Fibroblast of skin of left quadriceps (primary cell): ENCODE data around the gene ASB2.
A peak's percentile ranks its signal among the peaks of the same experiment; 100 is the strongest.

Experiments
- DNase-seq, 2 experiments: peaks; one replicate each; pipeline ENCODE4 v3.0.0-alpha.2; 2013; ENCODE audit warnings: low read depth in 2 of 2

The ASB2 gene

GRCh38 chr14:93946541-93947090 lies 29.8 kb downstream of the ASB2 start:
- DNase-seq, result no peak

GRCh38 chr14:93946104-93946503 lies 30.3 kb downstream of the ASB2 start:
- DNase-seq, result no peak

DNA sequence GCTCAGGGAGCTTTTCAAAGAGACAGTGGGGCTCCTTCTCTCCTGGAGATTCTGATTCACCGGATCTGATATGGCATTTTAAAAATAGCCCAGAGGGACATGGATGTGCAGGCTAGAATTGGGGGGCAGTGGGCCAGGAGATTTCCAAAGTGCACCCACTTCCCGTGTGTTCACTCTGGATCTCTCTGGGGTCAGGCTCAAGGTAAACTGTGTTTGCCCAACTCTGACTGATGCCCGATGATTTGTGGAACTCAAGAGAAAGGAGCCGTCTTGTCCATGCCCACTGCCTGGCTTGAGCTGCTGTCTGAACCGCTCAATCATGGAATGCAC lies 31.3 kb downstream of the ASB2 start:
- DNase-seq, result no peak

DNA sequence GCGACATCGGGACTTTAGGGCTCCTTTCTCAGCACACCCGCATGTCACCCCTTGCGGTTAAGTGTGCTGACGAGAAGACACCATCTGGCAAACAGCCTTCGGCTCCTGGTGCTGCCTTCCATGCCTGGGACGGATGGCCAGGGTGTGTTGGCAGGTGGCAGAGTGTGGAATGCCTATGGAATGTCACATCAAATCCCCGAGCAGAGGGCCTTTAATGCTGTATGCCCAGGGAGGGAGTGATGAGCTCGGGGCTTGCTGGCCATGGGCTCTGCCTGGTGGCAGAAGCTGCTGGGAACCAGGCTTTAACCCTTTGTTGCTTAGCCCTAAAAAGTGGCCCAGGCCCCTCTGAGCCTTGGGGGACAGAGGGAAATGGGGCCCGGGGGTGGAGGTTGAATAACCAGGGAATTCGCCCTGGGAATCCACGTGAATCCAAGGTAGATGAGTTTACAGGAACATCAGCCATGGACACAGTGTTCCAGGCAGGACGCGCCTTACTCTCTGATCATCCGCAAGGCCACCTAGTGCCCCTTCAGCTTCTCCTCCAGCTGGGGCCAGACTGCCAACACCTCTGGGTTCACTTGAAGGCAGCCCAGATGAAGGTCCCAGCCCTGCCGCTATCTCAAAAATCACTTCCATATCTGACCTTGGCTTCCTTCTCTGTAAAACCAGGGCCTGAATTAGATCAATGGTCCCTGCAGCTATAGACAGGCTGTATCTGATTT lies 31.9 kb downstream of the ASB2 start:
- DNase-seq, result no peak

GRCh38 chr14:93943930-93944329 lies 32.4 kb downstream of the ASB2 start:
- DNase-seq, result no peak

- DNase-seq, result no peak
These were observed 33.3 kb downstream of the ASB2 start for GRCh38 chr14:93943052-93943451.

- DNase-seq, result no peak
These were observed 35.0 kb downstream of the ASB2 start for GRCh38 chr14:93941293-93941910.

GRCh38 chr14:93940437-93940836 lies 35.9 kb downstream of the ASB2 start:
- DNase-seq, result no peak

- DNase-seq, result peak; percentile 23 to 24
These were observed 36.8 kb downstream of the ASB2 start for GRCh38 chr14:93939304-93940229.

GRCh38 chr14:93938751-93939303 lies 37.5 kb downstream of the ASB2 start:
- no peak for DNase-seq

GRCh38 chr14:93937519-93937918 lies 38.9 kb downstream of the ASB2 start:
- DNase-seq, result no peak

GRCh38 chr14:93936926-93937325 lies 39.4 kb downstream of the ASB2 start:
- DNase-seq, result no peak

DNA sequence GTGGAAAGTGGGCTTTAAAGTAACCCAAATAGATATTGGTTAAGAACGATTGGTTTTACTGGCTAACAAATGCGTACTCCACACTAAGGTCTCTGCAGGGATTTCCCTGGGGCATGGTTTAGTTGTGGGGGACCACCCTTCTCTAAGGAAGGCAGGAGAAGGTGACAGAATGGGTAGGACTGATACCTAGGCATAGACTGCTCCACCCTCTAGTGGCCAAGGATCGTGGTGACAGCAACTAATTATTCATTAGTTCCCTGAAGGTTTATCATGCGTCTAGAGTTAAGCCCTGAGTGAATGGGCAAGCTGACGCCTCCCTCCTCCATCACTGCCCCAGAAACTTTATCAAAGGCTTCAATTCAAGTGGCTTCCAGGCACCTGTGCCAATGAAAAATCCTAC lies 40.1 kb downstream of the ASB2 start:
- no peak for DNase-seq

DNA sequence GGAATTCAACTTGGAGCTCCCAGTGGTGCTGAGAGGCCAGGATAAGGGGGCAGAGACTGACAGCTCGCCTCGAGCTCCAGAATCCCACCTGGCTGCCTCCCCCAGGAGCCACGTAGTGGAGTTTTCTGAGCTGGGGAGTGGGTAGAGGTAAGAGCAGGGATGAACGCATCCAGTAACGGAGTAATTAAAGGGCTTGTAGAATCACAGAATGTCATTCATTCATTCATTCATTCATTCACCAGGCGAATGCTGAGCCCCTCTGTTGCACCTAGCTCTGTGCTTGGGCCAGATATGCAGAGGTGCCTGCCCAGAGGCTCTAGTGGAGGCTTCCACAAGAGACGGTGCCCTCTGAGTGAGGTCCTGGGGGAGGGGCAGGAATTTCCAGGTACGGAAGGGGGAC lies 41.2 kb downstream of the ASB2 start:
- DNase-seq, result no peak

DNA sequence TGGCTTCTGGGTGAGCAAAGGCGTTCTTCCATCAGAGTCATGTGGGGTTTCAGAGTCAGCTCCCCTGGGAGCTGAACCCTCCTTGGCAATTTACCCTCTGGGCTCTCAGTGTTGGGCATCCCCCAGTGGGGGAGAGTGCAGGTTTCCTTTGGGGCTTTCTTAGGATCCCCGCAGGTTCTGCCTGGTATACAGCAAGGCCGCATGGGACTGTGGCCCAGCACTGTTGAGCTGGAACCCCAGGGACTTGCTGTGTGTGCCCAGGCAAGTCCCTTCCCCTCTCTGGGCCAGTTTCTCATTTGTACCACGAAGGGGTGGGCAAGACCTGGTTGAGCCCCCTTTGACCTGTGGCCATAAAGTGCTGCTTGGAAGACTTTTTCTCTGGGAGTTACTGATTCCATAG lies 43.7 kb downstream of the ASB2 start:
- DNase-seq, result no peak

- DNase-seq, result no peak
These were observed 45.4 kb downstream of the ASB2 start for GRCh38 chr14:93930989-93931307.

DNA sequence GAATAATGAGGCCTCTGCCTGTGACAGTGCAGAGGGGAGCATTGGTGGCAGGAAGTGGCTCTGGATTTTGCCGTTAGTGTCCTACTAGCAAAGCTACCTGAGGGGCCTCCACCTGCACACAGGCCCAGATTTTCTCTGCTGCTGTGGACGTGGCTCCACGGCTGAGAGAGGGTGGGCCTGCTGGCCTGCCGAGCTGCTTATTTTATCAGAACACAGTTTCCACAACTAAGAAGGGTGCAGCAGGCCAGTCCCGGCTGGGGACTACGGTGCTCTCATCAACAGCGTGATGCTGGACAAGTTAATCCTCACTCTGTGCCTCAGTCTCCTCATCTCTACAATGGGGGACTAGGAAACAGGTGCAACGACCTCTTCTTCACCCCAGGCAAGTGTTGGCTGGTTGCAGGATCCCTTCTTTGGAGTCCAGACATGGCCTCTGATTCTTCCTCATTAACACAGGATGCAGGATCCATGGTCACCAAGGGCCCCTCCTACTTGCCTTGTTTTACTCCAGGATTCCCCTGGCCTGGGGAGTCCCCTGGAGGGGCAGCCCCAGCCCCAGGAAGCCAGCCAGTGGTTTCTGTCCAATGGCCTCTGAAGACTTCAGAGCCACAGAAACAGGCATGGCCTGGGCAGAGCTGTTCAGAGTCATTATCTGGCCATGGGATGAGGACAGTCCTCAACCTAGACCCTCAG lies 45.9 kb downstream of the ASB2 start:
- no peak for DNase-seq

DNA sequence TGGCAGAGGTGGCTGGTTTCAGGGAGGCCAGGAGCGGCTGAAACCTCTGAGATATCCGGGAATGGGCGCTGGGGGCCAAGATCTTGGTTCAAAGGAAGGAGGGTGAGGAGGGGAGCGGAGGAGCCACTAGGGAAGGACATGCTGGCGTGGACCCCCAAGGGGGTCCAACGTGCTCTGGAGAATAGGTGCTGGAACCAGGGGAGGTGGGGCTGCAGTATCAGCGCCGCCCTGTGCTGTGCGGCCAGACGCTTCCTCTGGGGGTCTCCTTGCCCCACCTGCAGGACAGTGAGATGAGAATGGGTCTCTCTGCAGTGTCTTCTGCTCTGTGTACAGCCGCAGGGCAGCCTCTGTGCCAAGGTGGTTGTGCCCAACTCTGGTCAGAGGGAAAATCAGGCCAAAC lies 46.7 kb downstream of the ASB2 start:
- DNase-seq, result no peak

DNA sequence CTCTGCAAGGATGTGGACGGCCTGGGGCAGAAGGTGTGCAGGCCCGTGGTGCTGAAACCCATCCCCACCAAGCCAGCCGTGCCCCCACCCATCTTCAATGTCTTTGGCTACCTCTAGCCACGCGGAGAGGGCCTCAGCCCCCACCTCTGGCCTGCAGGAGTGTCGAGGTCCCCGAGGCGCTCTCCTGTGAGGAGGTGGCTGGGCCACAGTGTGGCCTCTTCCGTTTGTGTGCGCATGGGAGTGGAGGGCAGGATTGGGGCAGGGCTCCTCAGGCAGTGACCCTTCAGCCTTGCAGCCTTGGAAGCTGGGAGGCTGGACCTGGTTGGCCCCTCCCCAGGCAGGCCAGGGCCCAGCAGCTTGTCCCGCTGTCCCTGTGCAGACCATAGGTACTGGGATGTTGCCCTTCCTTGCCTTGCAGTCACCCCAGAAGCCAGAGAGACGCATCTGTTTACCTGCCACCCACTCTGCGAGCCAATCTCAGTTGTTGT lies 47.3 kb downstream of the ASB2 start:
- DNase-seq, result no peak

GRCh38 chr14:93928184-93929047 lies 48.0 kb downstream of the ASB2 start:
- no peak for DNase-seq

- DNase-seq, result no peak
These were observed 48.6 kb downstream of the ASB2 start for GRCh38 chr14:93927800-93928145.
